MM.1S (cell line): Measurements from ENCODE around the gene FBXO22.

Experiments
- DNase-seq: peaks from one replicate; pipeline ENCODE4 v3.0.0-alpha.2; 2015
- H2AFZ ChIP-seq: fragments of 300-600 bp; sonication (generic); 2 replicates; pipeline ENCODE4 v1.6.0; 2016; ENCODE audit warnings: antibody characterized with exemption, low read length
- H3F3A ChIP-seq: fragments of 300-600 bp; sonication (generic); 2 replicates; pipeline ENCODE4 v1.6.1; 2016; ENCODE audit warnings: mild to moderate bottlenecking, antibody characterized with exemption, low read length, moderate library complexity, mixed read lengths; ENCODE audit not compliant: insufficient read depth
- H3K27ac ChIP-seq: fragments of 300-600 bp; sonication (generic); 2 replicates; pipeline ENCODE4 v1.5.1; 2016; ENCODE audit warnings: mild to moderate bottlenecking, low read length
- H3K27me3 ChIP-seq: fragments of 300-600 bp; sonication (generic); replicated peaks from 2 replicates; pipeline ENCODE4 v1.6.0; 2016; ENCODE audit warnings: low read length; ENCODE audit not compliant: insufficient read depth
- H3K36me3 ChIP-seq: fragments of 300-600 bp; sonication (generic); replicated peaks from 2 replicates; pipeline ENCODE4 v1.6.1; 2016; ENCODE audit warnings: mild to moderate bottlenecking, low read length, mixed read lengths; ENCODE audit not compliant: insufficient read depth
- H3K4me1 ChIP-seq: fragments of 300-600 bp; sonication (generic); 2 replicates; pipeline ENCODE4 v1.6.1; 2016; ENCODE audit warnings: low read length, mixed read lengths
- H3K4me2 ChIP-seq: fragments of 300-600 bp; sonication (generic); 2 replicates; pipeline ENCODE4 v1.6.0; 2016; ENCODE audit warnings: low read depth, low read length
- H3K4me3 ChIP-seq: fragments of 300-600 bp; sonication (generic); 2 replicates; pipeline ENCODE4 v1.5.1; 2016; ENCODE audit warnings: low read length, mixed read lengths
- H3K79me2 ChIP-seq: fragments of 300-600 bp; sonication (generic); 2 replicates; pipeline ENCODE4 v1.6.1; 2016; ENCODE audit warnings: mixed run types, low read length, mixed read lengths
- H3K9ac ChIP-seq: fragments of 300-600 bp; sonication (generic); 2 replicates; pipeline ENCODE4 v1.6.1; 2016; ENCODE audit warnings: low read length, mixed read lengths
- H3K9me2 ChIP-seq: fragments of 300-600 bp; sonication (generic); replicated peaks from 2 replicates; pipeline ENCODE4 v1.6.1; 2016; ENCODE audit warnings: mild to moderate bottlenecking, low read length, mixed read lengths; ENCODE audit not compliant: insufficient read depth
- H3K9me3 ChIP-seq: fragments of 300-600 bp; sonication (generic); replicated peaks from 2 replicates; pipeline ENCODE4 v1.6.1; 2016; ENCODE audit warnings: mild to moderate bottlenecking, low read length, mixed read lengths; ENCODE audit not compliant: insufficient read depth
- H4K20me1 ChIP-seq: fragments of 300-600 bp; sonication (generic); 2 replicates; pipeline ENCODE4 v1.6.1; 2016; ENCODE audit warnings: mild to moderate bottlenecking, low read length, moderate library complexity, mixed read lengths; ENCODE audit not compliant: insufficient read depth
- CTCF ChIP-seq: fragments of 300-600 bp; sonication (generic); IDR thresholded peaks from 2 replicates; pipeline ENCODE4 v1.5.1; 2016; ENCODE audit warnings: antibody characterized with exemption, low read length, mixed read lengths
- EZH2 ChIP-seq: fragments of 300-600 bp; sonication (generic); optimal IDR thresholded peaks from 2 replicates; pipeline ENCODE3; 2017; ENCODE audit warnings: low read depth, mild to moderate bottlenecking, antibody characterized with exemption, low read length, mixed read lengths
- EZH2phosphoT487 ChIP-seq: fragments of 300-600 bp; sonication (generic); IDR thresholded peaks from 2 replicates; pipeline ENCODE4 v1.6.1; 2018; ENCODE audit warnings: antibody characterized with exemption, low read length

The FBXO22 gene

DNA sequence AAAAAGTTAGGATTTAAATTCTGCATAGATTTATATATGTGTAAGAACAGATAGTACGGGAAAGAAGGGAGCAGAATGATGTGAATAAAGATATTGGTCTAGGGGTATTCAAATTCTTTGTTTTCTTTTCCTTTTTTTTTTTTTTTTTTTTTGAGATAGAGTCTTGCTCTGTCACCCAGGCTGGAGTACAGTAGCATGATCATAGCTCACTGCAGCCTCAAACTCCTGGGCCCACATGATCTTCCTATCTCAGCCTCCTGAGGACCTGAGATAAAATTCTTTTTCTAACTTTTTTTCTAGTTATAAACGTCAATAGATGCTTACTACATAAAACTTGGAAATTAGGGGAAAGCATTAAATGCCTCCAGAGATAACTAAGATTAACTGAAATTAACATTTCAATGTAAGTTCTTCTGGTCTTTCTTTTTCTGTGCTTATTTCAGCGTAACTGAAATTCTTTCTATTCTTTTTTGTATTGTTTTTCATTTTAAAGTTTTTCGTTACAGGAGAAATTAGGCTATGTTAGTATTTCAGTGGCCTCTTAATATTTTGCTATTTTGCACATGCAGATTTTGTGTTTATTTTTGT lies 31.2 kb upstream of the FBXO22 start:
- TF ChIP-seq EZH2 = no peak
- no peak for TF ChIP-seq CTCF
- no peak for TF ChIP-seq EZH2phosphoT487
- Histone ChIP-seq H3K27ac (no peak overlapping the region), H3K4me3 (no peak overlapping the region), H3K36me3 (no peaks in the 10 kb centered on the region), H4K20me1 (no peaks in the 10 kb centered on the region), H2AFZ (no peak overlapping the region), H3K27me3 (no peaks in the 10 kb centered on the region), H3F3A (peaks cover 9% of the 10 kb centered on the region; the same call in 1 of the 2 replicates), H3K9me2 (no peaks in the 10 kb centered on the region), H3K9me3 (no peaks in the 10 kb centered on the region), H3K79me2 (no peaks in the 10 kb centered on the region), H3K4me2 (no peak overlapping the region), H3K4me1 (peaks cover 4% of the 10 kb centered on the region; the same call in 1 of the 2 replicates), H3K9ac (no peak overlapping the region)
- DNase-seq = no peak

DNA sequence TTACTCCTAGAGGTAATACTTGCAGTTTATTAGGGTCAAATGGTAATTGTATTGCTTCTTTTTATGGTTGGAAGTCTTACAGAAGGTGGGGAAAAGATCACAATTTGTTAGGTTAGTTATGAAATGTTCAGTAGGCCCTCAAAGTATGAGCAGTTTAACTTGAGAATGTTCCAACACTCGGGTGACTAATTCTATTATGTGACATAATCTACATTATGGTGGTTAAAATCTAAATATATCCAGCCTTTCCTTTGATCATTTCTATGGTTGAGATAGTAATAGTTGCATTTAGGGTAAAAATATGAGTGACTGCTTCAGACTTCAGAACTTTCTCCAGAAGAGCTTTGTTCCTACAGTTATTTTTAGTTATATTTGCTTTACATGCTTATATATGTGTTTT lies 19.6 kb upstream of the FBXO22 start:
- no peaks in the 10 kb centered on the region for H3K27me3 ChIP-seq
- no peak overlapping the region for H3K27ac ChIP-seq
- H4K20me1 ChIP-seq = no peaks in the 10 kb centered on the region
- TF ChIP-seq CTCF = no peak
- TF ChIP-seq EZH2phosphoT487 = no peak
- no peak for TF ChIP-seq EZH2
- DNase-seq = no peak
- no peak overlapping the region for H3K4me3 ChIP-seq
- H2AFZ ChIP-seq = no peak overlapping the region
- no peaks in the 10 kb centered on the region for H3F3A ChIP-seq
- no peaks in the 10 kb centered on the region for H3K36me3 ChIP-seq
- no peaks in the 10 kb centered on the region for H3K4me1 ChIP-seq
- H3K4me2 ChIP-seq = no peak overlapping the region
- H3K9me3 ChIP-seq = no peaks in the 10 kb centered on the region
- no peaks in the 10 kb centered on the region for H3K79me2 ChIP-seq
- H3K9ac ChIP-seq = no peak overlapping the region
- no peaks in the 10 kb centered on the region for H3K9me2 ChIP-seq

GRCh38 chr15:75887178-75887577 lies 16.5 kb upstream of the FBXO22 start:
- H3K9ac ChIP-seq = no peak overlapping the region
- H3K27me3 ChIP-seq = no peaks in the 10 kb centered on the region
- H3K27ac ChIP-seq = no peak overlapping the region
- no peaks in the 10 kb centered on the region for H4K20me1 ChIP-seq
- no peaks in the 10 kb centered on the region for H3K79me2 ChIP-seq
- H2AFZ ChIP-seq = no peak overlapping the region
- no peak for DNase-seq
- no peak overlapping the region for H3K4me2 ChIP-seq
- H3K36me3 ChIP-seq = no peaks in the 10 kb centered on the region
- H3K4me3 ChIP-seq = no peak overlapping the region
- H3F3A ChIP-seq = no peaks in the 10 kb centered on the region
- H3K9me2 ChIP-seq = no peaks in the 10 kb centered on the region
- no peaks in the 10 kb centered on the region for H3K4me1 ChIP-seq
- H3K9me3 ChIP-seq = no peaks in the 10 kb centered on the region
- TF ChIP-seq CTCF (no peak), EZH2 (no peak), EZH2phosphoT487 (no peak)
